Measurements from ENCODE around the gene ALDH3B1.

GRCh38 chr11:68040957-68041591 lies 30.9 kb downstream of the ALDH3B1 start:
- TF ChIP-seq POLR2AphosphoS5 (IDR thresholded peaks at IDR 0.05; ENCODE audit: low read length) = no peak
- no peak for TF ChIP-seq EGR1 (IDR thresholded peaks at IDR 0.05; ENCODE audit: borderline replicate concordance in 1 of 2, low read depth in 2 of 2, low read length in 2 of 2)
- TF ChIP-seq, protein P1, sequence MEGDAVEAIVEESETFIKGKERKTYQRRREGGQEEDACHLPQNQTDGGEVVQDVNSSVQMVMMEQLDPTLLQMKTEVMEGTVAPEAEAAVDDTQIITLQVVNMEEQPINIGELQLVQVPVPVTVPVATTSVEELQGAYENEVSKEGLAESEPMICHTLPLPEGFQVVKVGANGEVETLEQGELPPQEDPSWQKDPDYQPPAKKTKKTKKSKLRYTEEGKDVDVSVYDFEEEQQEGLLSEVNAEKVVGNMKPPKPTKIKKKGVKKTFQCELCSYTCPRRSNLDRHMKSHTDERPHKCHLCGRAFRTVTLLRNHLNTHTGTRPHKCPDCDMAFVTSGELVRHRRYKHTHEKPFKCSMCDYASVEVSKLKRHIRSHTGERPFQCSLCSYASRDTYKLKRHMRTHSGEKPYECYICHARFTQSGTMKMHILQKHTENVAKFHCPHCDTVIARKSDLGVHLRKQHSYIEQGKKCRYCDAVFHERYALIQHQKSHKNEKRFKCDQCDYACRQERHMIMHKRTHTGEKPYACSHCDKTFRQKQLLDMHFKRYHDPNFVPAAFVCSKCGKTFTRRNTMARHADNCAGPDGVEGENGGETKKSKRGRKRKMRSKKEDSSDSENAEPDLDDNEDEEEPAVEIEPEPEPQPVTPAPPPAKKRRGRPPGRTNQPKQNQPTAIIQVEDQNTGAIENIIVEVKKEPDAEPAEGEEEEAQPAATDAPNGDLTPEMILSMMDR (IDR thresholded peaks at IDR 0.05 in 2 of 3, conservative IDR thresholded peaks at IDR 0.05 in 1 of 3; ENCODE audit: control insufficient read depth in 2 of 3, extremely low read depth in 1 of 3, insufficient read depth in 1 of 3, low read depth in 3 of 3, low read length in 3 of 3) = no peak
- no peak for TF ChIP-seq POLR2A (IDR thresholded peaks at IDR 0.05; ENCODE audit: low read depth, low read length)
- TF ChIP-seq, protein P2, sequence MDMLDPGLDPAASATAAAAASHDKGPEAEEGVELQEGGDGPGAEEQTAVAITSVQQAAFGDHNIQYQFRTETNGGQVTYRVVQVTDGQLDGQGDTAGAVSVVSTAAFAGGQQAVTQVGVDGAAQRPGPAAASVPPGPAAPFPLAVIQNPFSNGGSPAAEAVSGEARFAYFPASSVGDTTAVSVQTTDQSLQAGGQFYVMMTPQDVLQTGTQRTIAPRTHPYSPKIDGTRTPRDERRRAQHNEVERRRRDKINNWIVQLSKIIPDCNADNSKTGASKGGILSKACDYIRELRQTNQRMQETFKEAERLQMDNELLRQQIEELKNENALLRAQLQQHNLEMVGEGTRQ (IDR thresholded peaks at IDR 0.05; ENCODE audit: borderline replicate concordance, low read depth, low read length) = no peak
- no peak for TF ChIP-seq LARP7 (IDR thresholded peaks at IDR 0.05)
- TF ChIP-seq EZH2 (IDR thresholded peaks at IDR 0.05; ENCODE audit: borderline replicate concordance, control insufficient read depth, low read depth, low read length) = no peak
